Measurements from ENCODE around the gene AGO3. TPM values are rescaled to one million over a fixed set of nuclear protein-coding genes. Genes with fewer than 3 reads are reported as not detected.

AGO3 gene
- total and polyA plus RNA-seq, 2 of the 13 experiments (the other 11 are each of a cell fraction or from before 2014, with no cell fraction given): 21.2 to 27.1 TPM

DNA sequence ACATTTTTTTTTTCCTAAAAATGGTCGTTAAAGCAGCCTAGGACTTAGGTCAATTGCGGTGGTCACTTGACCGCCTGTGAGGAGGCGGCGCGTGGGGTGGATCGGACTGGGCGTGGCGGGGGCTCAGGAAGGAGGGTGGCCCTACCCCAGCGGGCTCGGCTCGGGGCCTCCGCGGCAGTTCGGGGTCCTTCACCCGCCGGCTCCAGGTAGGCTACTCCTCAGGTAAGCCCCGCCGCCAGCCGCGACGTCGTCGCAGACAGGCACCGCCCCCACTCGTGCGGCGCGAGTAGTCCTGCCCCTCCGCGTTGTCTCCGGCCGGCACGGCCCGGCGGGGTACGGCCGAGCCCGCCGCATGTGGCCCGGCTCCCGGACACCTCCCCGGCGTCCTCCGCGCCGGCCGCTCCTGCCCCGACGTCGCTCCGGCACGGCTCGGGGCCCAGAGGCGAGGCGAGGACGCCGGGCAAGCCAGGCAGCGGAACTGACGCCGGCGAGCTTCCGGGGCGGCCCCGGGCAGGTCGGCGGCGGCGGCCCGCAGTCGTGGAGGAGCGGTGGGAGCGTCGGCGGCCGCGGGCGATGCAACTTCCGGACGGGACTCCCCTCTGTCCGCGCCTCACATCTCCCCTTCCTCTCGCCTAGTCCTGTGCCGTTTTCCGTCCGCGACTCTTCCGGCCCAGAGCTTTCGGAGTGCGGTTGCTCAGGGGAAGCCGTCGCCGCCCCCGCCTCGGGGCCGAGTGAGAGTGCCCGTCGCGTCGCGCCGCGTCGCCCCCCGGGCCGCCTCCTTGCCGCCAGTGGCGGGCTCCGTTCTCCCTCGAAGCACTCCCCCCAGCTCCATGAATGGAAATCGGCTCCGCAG, at the start of gene AGO3 (continued):
- TF ChIP-seq ETV5 (CRISPR knock-in tag; IDR thresholded peaks at IDR 0.05; ENCODE audit: borderline replicate concordance) (peak; percentile 84), RFXAP (CRISPR knock-in tag; IDR thresholded peaks at IDR 0.05; ENCODE audit: borderline replicate concordance) (no peak), RXRA (CRISPR knock-in tag; IDR thresholded peaks at IDR 0.05) (peak; percentile 15; the same call in 1 of the 2 replicates), ZNF703 (CRISPR knock-in tag; IDR thresholded peaks at IDR 0.05; ENCODE audit: borderline replicate concordance) (peak; percentile 80; the same call in 1 of the 2 replicates), SCMH1 (CRISPR knock-in tag; IDR thresholded peaks at IDR 0.05; ENCODE audit: borderline replicate concordance) (no peak), RBAK (CRISPR knock-in tag; IDR thresholded peaks at IDR 0.05) (no peak), ZNF678 (CRISPR knock-in tag; IDR thresholded peaks at IDR 0.05) (no peak), ZNF34 (CRISPR knock-in tag; IDR thresholded peaks at IDR 0.05; ENCODE audit: borderline replicate concordance) (peak; percentile 62; the same call in 1 of the 2 replicates), MEIS1 (CRISPR knock-in tag; IDR thresholded peaks at IDR 0.05; ENCODE audit: borderline replicate concordance) (no peak), SPEN (CRISPR knock-in tag; IDR thresholded peaks at IDR 0.05; ENCODE audit: low read depth) (peak; percentile 67; the same call in 1 of the 2 replicates), ZIK1 (CRISPR knock-in tag; IDR thresholded peaks at IDR 0.05; ENCODE audit: borderline replicate concordance, low read depth) (peak; percentile 88), SOX5 (CRISPR knock-in tag; IDR thresholded peaks at IDR 0.05; ENCODE audit: borderline replicate concordance) (peak; percentile 28; the same call in 1 of the 2 replicates), CEBPG (CRISPR knock-in tag; IDR thresholded peaks at IDR 0.05) (peak; percentile 25; the same call in 1 of the 2 replicates), BRD4 (CRISPR knock-in tag; IDR thresholded peaks at IDR 0.05) (peak; percentile 58; the same call in 1 of the 2 replicates), SALL1 (CRISPR knock-in tag; IDR thresholded peaks at IDR 0.05) (peak; percentile 62)
- TF ChIP-seq, protein P1, sequence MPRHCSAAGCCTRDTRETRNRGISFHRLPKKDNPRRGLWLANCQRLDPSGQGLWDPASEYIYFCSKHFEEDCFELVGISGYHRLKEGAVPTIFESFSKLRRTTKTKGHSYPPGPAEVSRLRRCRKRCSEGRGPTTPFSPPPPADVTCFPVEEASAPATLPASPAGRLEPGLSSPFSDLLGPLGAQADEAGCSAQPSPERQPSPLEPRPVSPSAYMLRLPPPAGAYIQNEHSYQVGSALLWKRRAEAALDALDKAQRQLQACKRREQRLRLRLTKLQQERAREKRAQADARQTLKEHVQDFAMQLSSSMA (CRISPR knock-in tag; IDR thresholded peaks at IDR 0.05): 0 out of 2 replicates have a peak, but pooled peaks have one; percentile 34
- TF ChIP-seq, protein P2, sequence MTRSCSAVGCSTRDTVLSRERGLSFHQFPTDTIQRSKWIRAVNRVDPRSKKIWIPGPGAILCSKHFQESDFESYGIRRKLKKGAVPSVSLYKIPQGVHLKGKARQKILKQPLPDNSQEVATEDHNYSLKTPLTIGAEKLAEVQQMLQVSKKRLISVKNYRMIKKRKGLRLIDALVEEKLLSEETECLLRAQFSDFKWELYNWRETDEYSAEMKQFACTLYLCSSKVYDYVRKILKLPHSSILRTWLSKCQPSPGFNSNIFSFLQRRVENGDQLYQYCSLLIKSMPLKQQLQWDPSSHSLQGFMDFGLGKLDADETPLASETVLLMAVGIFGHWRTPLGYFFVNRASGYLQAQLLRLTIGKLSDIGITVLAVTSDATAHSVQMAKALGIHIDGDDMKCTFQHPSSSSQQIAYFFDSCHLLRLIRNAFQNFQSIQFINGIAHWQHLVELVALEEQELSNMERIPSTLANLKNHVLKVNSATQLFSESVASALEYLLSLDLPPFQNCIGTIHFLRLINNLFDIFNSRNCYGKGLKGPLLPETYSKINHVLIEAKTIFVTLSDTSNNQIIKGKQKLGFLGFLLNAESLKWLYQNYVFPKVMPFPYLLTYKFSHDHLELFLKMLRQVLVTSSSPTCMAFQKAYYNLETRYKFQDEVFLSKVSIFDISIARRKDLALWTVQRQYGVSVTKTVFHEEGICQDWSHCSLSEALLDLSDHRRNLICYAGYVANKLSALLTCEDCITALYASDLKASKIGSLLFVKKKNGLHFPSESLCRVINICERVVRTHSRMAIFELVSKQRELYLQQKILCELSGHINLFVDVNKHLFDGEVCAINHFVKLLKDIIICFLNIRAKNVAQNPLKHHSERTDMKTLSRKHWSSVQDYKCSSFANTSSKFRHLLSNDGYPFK (CRISPR knock-in tag; IDR thresholded peaks at IDR 0.05; ENCODE audit: borderline replicate concordance): no peak; the same call in 1 of the 2 replicates
- TF ChIP-seq, protein P3, sequence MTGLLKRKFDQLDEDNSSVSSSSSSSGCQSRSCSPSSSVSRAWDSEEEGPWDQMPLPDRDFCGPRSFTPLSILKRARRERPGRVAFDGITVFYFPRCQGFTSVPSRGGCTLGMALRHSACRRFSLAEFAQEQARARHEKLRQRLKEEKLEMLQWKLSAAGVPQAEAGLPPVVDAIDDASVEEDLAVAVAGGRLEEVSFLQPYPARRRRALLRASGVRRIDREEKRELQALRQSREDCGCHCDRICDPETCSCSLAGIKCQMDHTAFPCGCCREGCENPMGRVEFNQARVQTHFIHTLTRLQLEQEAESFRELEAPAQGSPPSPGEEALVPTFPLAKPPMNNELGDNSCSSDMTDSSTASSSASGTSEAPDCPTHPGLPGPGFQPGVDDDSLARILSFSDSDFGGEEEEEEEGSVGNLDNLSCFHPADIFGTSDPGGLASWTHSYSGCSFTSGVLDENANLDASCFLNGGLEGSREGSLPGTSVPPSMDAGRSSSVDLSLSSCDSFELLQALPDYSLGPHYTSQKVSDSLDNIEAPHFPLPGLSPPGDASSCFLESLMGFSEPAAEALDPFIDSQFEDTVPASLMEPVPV (CRISPR knock-in tag; IDR thresholded peaks at IDR 0.05): peak; percentile 63; the same call in 1 of the 2 replicates
- TF ChIP-seq, protein P4, sequence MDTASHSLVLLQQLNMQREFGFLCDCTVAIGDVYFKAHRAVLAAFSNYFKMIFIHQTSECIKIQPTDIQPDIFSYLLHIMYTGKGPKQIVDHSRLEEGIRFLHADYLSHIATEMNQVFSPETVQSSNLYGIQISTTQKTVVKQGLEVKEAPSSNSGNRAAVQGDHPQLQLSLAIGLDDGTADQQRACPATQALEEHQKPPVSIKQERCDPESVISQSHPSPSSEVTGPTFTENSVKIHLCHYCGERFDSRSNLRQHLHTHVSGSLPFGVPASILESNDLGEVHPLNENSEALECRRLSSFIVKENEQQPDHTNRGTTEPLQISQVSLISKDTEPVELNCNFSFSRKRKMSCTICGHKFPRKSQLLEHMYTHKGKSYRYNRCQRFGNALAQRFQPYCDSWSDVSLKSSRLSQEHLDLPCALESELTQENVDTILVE (CRISPR knock-in tag; IDR thresholded peaks at IDR 0.05): peak; percentile 85; the same call in 1 of the 2 replicates
- TF ChIP-seq, protein P5, sequence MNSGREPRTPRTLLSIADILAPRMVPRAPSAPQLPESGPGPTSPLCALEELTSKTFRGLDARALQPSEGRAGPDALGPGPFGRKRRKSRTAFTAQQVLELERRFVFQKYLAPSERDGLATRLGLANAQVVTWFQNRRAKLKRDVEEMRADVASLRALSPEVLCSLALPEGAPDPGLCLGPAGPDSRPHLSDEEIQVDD (CRISPR knock-in tag; IDR thresholded peaks at IDR 0.05; ENCODE audit: borderline replicate concordance): peak; percentile 37; the same call in 1 of the 2 replicates
- TF ChIP-seq, protein P6, sequence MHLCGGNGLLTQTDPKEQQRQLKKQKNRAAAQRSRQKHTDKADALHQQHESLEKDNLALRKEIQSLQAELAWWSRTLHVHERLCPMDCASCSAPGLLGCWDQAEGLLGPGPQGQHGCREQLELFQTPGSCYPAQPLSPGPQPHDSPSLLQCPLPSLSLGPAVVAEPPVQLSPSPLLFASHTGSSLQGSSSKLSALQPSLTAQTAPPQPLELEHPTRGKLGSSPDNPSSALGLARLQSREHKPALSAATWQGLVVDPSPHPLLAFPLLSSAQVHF (CRISPR knock-in tag; IDR thresholded peaks at IDR 0.05): 0 out of 2 replicates have a peak, but pooled peaks have one; percentile 82
